ENCODE results near the gene THUMPD2.
"Not testable (repeated sequence)": the region's sequence is repeated elsewhere in the genome, so short reads cannot be mapped to it uniquely, and the experiment has no call there.

THUMPD2 gene

DNA sequence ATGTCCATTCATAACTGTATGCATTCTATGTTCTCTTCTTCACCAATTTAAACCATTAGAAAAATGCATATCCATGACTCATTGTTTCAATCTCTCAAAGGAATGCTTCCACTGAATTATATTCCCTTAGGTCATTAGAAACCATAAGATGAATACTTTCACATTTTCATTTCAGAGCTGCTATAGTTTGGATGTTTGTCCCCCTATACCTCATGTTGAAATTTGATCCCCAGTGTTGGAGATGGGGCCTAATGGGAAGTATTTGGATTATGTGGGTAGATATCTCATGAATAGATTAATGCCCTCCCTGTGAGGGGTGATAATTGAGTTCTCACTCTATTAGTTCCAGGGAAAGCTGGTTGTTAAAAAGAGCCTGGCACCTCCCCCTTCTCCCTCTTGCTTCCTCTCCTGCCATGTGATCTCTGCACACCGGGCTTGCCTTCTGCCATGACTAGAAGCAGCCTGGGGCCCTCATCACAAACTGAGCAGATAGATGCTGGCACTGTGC lies 35.7 kb downstream of the THUMPD2 start:
- no peak for DNase-seq

DNA sequence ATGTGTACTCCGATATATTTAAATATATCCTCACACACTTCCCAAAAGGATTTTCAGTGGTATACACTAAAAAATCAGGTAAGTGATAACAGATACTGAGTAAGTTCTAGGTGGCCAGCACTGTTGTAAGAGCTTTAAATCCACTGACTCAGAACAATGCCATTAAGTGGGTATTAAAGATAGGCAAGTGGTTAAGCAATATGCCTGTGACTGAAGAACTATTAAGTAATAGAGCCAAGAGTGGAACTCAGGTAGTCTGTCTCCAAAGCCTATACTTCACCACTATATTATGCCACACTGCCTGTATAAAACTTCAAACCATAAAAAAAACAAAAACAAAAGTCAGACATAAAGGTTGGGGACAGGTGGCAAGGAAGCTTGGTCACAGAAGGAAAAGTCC lies 37.2 kb downstream of the THUMPD2 start:
- no peak for DNase-seq

DNA sequence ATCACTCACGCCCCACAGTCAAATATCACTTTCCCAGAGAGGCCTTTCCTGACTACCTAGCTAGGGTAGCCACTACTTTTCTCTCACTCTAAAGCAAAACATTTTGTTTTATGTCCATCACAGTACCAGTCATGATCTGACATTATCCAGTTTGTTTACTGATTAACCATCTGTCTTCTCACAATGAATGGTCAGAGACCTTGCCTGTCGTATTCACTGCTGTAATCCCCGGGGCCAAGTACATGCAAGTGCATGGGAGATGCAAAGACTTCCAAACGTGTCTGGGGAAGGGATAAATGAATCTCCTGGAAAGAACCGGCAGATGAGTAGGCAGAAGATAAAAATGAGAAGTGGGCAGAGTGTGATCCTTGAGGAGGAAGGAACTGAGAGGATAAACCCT lies 39.7 kb downstream of the THUMPD2 start:
- DNase-seq = no peak

- no peak for DNase-seq
Observed at GRCh38 chr2:39738936-39739335, 40.1 kb downstream of the THUMPD2 start.

- DNase-seq = no peak
Observed at GRCh38 chr2:39737661-39738060, 41.4 kb downstream of the THUMPD2 start.

GRCh38 chr2:39736640-39737039 lies 42.4 kb downstream of the THUMPD2 start:
- DNase-seq = no peak

DNA sequence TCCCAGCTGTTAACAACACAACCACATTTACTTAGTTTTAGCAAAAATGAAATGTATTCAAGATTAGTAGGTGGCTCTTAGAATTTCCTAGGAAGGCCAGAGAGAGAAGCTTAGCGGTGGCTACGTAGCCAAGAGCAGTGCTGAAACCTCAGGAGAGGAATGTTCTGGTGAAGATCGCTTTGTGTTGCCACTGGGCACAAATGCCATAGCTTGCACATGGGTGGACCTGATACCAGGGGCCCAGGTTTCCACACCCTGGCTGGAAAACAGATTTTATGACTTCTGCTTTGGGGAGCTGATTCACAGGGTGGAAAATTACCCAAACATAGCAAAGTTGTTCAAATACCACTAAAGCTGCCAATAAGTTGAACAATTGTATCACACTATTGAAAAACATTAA lies 43.4 kb downstream of the THUMPD2 start:
- DNase-seq = no peak

- no peak for DNase-seq
Observed at GRCh38 chr2:39734445-39734844, 44.6 kb downstream of the THUMPD2 start.

GRCh38 chr2:39733070-39733674 lies 45.9 kb downstream of the THUMPD2 start:
- no peak for DNase-seq

- DNase-seq = no peak
Observed at GRCh38 chr2:39732482-39732881, 46.6 kb downstream of the THUMPD2 start.

- no peak for DNase-seq
Observed at GRCh38 chr2:39731546-39731945, 47.5 kb downstream of the THUMPD2 start.

DNA sequence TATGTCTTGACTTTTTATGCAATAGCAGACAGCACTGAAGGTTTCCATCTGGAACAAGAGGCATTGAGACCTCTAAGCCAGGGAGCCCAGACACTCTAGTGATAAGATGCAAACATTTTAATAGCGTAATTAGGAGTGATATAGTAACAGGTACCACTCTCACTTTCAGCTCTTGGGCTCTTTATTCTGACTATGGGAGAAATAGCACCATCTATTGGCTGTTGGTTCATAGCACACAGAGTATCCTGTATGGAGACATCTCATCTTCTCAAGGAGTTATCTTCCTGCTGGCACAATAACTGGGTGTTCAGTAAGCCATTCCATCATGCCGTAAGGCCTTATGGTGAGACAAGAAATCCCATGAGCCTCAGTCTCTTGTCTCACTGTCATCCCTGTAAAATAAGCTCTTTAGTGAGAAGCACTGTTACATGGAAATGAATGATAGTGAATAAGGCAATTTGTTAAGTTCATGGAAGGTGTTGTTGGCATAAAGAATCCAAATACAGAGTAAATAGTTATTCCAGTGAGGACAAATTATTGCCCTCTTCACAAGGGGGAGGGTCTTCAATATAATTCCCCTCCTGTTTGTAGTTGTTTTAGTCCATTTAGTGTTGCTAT lies 48.3 kb downstream of the THUMPD2 start:
- no peak for DNase-seq

GRCh38 chr2:39730276-39730675 lies 48.8 kb downstream of the THUMPD2 start:
- DNase-seq = no peak

DNA sequence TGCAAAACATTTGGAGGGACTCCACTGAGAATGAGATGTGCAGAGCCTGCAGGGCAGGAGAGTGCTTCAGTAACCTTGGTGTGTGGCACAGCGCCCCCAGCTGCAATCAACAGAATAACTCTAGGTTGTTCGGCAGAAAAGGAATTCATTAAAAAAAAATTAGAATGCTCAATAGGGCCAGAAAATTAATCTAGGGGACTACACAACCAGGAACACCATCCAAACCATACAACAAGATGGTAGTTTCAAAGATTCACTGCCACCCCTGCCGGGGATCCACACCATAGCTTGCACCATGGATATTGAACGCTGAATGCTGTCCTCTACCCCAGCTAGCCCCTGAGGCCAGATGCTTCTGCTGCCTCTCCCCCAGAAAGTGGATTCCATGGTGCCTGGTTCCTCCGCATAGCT lies 50.1 kb downstream of the THUMPD2 start:
- peak; percentile 2 for DNase-seq

GRCh38 chr2:39728085-39728484 lies 51.0 kb downstream of the THUMPD2 start:
- not testable (repeated sequence) for DNase-seq

DNA sequence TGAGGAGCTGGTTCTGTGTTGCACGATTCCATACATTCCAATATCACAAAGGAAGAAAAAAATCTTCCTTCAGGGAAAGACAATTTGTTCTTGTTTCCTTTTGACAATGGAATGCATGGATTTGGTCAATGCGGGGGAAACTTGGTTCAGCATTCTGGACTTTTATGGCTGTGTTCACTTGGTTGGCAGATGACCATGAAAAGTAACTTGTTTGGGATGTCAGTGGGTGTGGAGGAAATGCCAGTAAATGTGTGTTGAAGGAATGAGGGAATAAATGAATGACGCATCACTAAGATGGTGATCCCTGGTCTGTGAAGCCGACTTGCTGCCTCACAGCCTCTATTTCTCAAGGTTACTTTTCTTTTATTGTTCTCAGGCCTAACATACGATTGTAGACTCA lies 53.7 kb downstream of the THUMPD2 start:
- no peak for DNase-seq

DNA sequence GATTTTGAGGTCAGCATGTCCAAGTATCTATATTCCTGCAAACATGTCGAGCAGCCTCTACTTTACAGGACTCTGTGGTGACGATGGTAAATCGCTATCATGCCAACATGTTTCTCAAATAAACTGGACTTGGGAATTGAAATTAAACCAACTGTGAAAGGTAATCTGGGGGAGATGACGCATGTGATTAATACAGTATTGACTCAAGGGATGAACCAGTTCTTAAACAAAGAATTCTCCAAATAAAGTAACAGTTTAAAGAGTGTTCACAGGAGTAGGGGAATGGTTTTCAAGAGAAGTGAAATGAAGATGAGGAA lies 54.3 kb downstream of the THUMPD2 start:
- no peak for DNase-seq

GRCh38 chr2:39723946-39724827 lies 54.9 kb downstream of the THUMPD2 start:
- DNase-seq = no peak

DNA sequence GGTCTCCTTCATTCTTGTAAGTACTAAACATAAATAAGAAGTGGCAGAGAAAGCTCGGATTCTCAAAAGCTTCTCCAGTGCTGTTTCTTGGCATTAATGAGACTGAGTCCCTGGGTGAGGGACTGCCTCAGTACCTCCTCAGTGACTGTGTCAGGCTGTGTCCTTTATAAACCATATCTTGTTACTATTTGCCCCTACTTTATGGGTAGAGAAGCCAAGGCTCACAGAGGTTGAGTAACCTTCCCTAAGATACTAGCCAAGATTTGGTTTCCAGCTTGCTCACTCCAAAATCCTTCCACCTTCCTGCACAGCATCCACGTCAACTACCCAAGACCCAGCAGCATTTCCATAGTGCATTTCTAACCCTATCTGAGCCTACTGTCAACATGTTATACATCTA lies 55.6 kb downstream of the THUMPD2 start:
- no peak for DNase-seq

GRCh38 chr2:39720970-39721369 lies 58.1 kb downstream of the THUMPD2 start:
- no peak for DNase-seq

DNA sequence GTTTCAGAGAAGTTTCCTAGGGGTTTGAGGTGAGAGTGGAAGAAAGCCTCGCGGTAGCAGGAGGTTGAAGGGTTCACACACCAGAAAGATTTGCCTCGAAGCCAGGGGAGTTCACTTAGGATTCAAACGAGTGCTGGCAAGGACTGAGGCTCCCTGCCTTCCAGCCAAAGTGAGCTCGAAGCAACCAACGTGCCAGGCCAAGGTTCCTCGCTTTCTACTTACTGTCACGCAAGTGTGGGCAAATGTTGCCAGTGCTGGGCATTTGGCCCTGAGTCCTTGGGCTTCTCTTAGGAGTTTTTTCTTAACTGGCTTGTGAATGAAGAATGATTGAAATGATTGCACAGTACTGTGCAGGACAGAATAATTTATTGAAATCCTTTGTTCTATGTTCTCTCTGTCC lies 59.7 kb downstream of the THUMPD2 start:
- DNase-seq = no peak

DNA sequence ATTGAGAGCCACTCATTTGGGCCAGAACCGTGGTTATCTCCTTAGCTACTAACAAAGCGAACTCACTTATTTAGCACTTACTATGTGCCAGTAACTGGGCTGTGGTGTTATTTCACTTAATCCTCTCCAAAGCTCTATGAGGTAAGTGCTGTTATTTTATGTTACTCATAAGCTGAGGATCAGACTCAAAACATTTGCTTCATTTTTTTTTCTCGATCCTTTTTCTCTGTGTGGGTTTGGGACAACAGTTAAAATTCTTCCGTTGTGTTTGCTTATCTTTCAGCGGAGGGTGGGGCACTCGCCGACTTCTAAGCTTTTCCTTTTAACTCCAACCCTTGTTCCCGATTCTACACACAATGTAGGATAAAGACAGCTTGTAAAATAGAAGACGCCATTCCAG lies 60.6 kb downstream of the THUMPD2 start:
- no peak for DNase-seq

GRCh38 chr2:39717067-39717466 lies 62.0 kb downstream of the THUMPD2 start:
- DNase-seq = no peak

GRCh38 chr2:39715822-39716221 lies 63.2 kb downstream of the THUMPD2 start:
- no peak for DNase-seq

Measured in activated CD4-positive, alpha-beta T cell treated with anti-CD3 and anti-CD28 coated beads, Interleukin-2, amount 50 U/mL, for 1 hour (primary cell).